Measurements from ENCODE around the gene LSM11. TPM values are rescaled to one million over a fixed set of nuclear protein-coding genes. Genes with fewer than 3 reads are reported as not detected.

LSM11 gene
- polyA plus RNA-seq, 1 of the 3 experiments (the other 2 are of a cell fraction), result 0.95 TPM

GRCh38 chr5:157785801-157786200 is 42.3 kb downstream of the LSM11 start:
- Histone ChIP-seq H3K36me3 (replicated peaks in 1 of 2; ENCODE audit: control insufficient read depth in 1 of 2, insufficient read depth in 2 of 2, low read length in 1 of 2) (peaks cover 55 to 57% of the 10 kb centered on the region in 2 experiments), H3F3A (replicated peaks; ENCODE audit: insufficient read depth) (peaks cover 11% of the 10 kb centered on the region), H3K4me2 (no peak overlapping the region), H3K27ac (ENCODE audit: low read depth in 2 of 2, low read length in 1 of 2) (no peak overlapping the region), H3K27me3 (ENCODE audit: insufficient read depth) (no peaks in the 10 kb centered on the region), H3K9me2 (no peaks in the 10 kb centered on the region), H4K20me1 (ENCODE audit: insufficient read depth) (no peaks in the 10 kb centered on the region), H3K9ac (no peak overlapping the region), H3K79me2 (ENCODE audit: insufficient read depth) (no peaks in the 10 kb centered on the region), H2AFZ (ENCODE audit: low read depth) (no peak overlapping the region), H3K9me3 (no peaks in the 10 kb centered on the region), H3K4me3 (ENCODE audit: low read depth in 2 of 2, low read length in 1 of 2) (no peak overlapping the region), H3K4me1 (ENCODE audit: control insufficient read depth in 1 of 2, insufficient read depth in 2 of 2, low read depth in 1 of 2, low read length in 1 of 2) (no peaks in the 10 kb centered on the region)
- DNase-seq, result no peak
- ChIA-PET CTCF (interaction anchor here (0.7 kb wide), 1 partner anchor 70 kb away, joined by 3 read pairs; no protein-coding TSS in a partner anchor), POLR2A (no interaction called here)
- WGBS (ENCODE audit: low lambda C conversion rate), result 99% methylated on average over 3 of the region's 3 CpGs
- TF ChIP-seq MXI1 (IDR thresholded peaks at IDR 0.05; ENCODE audit: low read depth, low read length), result no peak
- no peak for TF ChIP-seq REST (IDR thresholded peaks at IDR 0.05; ENCODE audit: low read depth, low read length)
- no peak for TF ChIP-seq RFX5 (IDR thresholded peaks at IDR 0.05; ENCODE audit: low read length)
- TF ChIP-seq NRF1 (IDR thresholded peaks at IDR 0.05; ENCODE audit: low read depth, low read length), result no peak
- no peak for TF ChIP-seq ZBTB33 (IDR thresholded peaks at IDR 0.05; ENCODE audit: borderline replicate concordance, low read depth)
- TF ChIP-seq USF1 (IDR thresholded peaks at IDR 0.05; ENCODE audit: borderline replicate concordance, low read depth), result no peak
- TF ChIP-seq TCF12 (IDR thresholded peaks at IDR 0.05), result no peak

GRCh38 chr5:157793301-157793700 is 49.8 kb downstream of the LSM11 start:
- H3K36me3 ChIP-seq (replicated peaks in 1 of 2; ENCODE audit: control insufficient read depth in 1 of 2, insufficient read depth in 2 of 2, low read length in 1 of 2), result peaks cover 65 to 71% of the 10 kb centered on the region in 2 experiments
- H3K27ac ChIP-seq (ENCODE audit: low read depth in 2 of 2, low read length in 1 of 2), result no peak overlapping the region
- ChIA-PET CTCF (interaction anchor here (0.6 to 2.5 kb wide), 3 partner anchors 27 to 60 kb away, joined by 3 to 11 read pairs (median 3); no protein-coding TSS in a partner anchor), POLR2A (no interaction called here)
- H3K79me2 ChIP-seq (ENCODE audit: insufficient read depth), result no peaks in the 10 kb centered on the region
- H3K4me2 ChIP-seq, result no peak overlapping the region
- 93% methylated on average over 4 of the region's 4 CpGs for WGBS (ENCODE audit: low lambda C conversion rate)
- H4K20me1 ChIP-seq (ENCODE audit: insufficient read depth), result no peaks in the 10 kb centered on the region
- no peak overlapping the region for H2AFZ ChIP-seq (ENCODE audit: low read depth)
- TF ChIP-seq POLR2AphosphoS5 (IDR thresholded peaks at IDR 0.05; ENCODE audit: low read depth, low read length) (no peak), ZBTB33 (IDR thresholded peaks at IDR 0.05; ENCODE audit: borderline replicate concordance, low read depth) (no peak), RAD21 (IDR thresholded peaks at IDR 0.05; ENCODE audit: low read length) (no peak)
- no peaks in the 10 kb centered on the region for H3K4me1 ChIP-seq (ENCODE audit: control insufficient read depth in 1 of 2, insufficient read depth in 2 of 2, low read depth in 1 of 2, low read length in 1 of 2)
- peaks cover 11% of the 10 kb centered on the region for H3F3A ChIP-seq (replicated peaks; ENCODE audit: insufficient read depth)
- no peak overlapping the region for H3K9ac ChIP-seq
- H3K4me3 ChIP-seq (ENCODE audit: low read depth in 2 of 2, low read length in 1 of 2), result no peak overlapping the region
- no peaks in the 10 kb centered on the region for H3K9me2 ChIP-seq
- H3K27me3 ChIP-seq (ENCODE audit: insufficient read depth), result no peaks in the 10 kb centered on the region
- no peak for DNase-seq
- H3K9me3 ChIP-seq, result no peaks in the 10 kb centered on the region
